ENCODE results near the gene CCDC107. TPM values are rescaled to one million over a fixed set of nuclear protein-coding genes. Genes with fewer than 3 reads are reported as not detected.

The CCDC107 gene
- total and polyA plus RNA-seq, 12 donors: 27.9 to 198 (median 40.5) TPM

- DNase-seq: peak in 1 of 7 donors; percentile 68
These were observed 30.0 kb downstream of the CCDC107 start for GRCh38 chr9:35687972-35688557.

GRCh38 chr9:35688558-35689541, 30.8 kb downstream of the CCDC107 start:
- Histone ChIP-seq H3K4me1 (replicated peaks in 1 of 2) (peaks cover 24 to 35% of the 10 kb centered on the region in 2 donors), H3K4me3 (peak overlapping the region in 2 of 4 donors; percentile 55 to 70), H3K36me3 (replicated peaks in 1 of 2) (peaks cover 0 to 18% of the 10 kb centered on the region in 2 donors), H3K27ac (peak overlapping the region; percentile 37 to 93 (median 89)), H3K9me3 (replicated peaks in 1 of 3) (no peaks in the 10 kb centered on the region), H3K27me3 (no peaks in the 10 kb centered on the region)
- no peak for TF ChIP-seq CTCF (IDR thresholded peaks at IDR 0.05)
- TF ChIP-seq POLR2A (IDR thresholded peaks at IDR 0.05): peak in 1 of 2 donors; percentile 56
- intact Hi-C loops (cut with DNase I): no loop called here
- 46 to 58% (median 48%) methylated on average over 12 of the region's 12 CpGs for WGBS, 4 donors
- DNase-seq: peak in 1 of 7 donors; percentile 8

More at GRCh38 chr9:35687972-35688557, 30.0 kb downstream of the CCDC107 start:
- Histone ChIP-seq H3K4me1 (replicated peaks in 1 of 2) (peaks cover 24 to 38% of the 10 kb centered on the region in 2 donors), H3K36me3 (replicated peaks in 1 of 2) (peaks cover 0 to 26% of the 10 kb centered on the region in 2 donors), H3K27me3 (no peaks in the 10 kb centered on the region), H3K27ac (peak overlapping the region in 4 of 5 donors; percentile 79 to 93 (median 91)), H3K4me3 (peak overlapping the region in 1 of 4 donors; percentile 70), H3K9me3 (replicated peaks in 1 of 3) (no peaks in the 10 kb centered on the region)
- intact Hi-C loops (cut with DNase I): no loop called here
- TF ChIP-seq POLR2A (IDR thresholded peaks at IDR 0.05) (no peak), CTCF (IDR thresholded peaks at IDR 0.05) (no peak)
- 53 to 69% (median 62%) methylated on average over 2 of the region's 2 CpGs for WGBS, 4 donors

GRCh38 chr9:35689542-35690293, 31.6 kb downstream of the CCDC107 start, which contains the start of gene TPM2:
TPM2 (minus strand) TSS chr9:35689925; CDS start chr9:35689817, 108 bp downstream.
- intact Hi-C loops (cut with DNase I): loop anchor here in 1 of 2 donors (5.0 kb wide), 1 partner anchor 38 kb away; no protein-coding TSS in a partner anchor
- DNase-seq: peak; percentile 54 to 75 (median 66)

More at GRCh38 chr9:35689542-35690293, 31.6 kb downstream of the CCDC107 start, which contains the start of gene TPM2:
- Histone ChIP-seq H3K9me3 (replicated peaks in 1 of 3) (no peaks in the 10 kb centered on the region), H3K27me3 (no peaks in the 10 kb centered on the region), H3K27ac (peak within 1 kb of the TSS; percentile 79 to 93 (median 89)), H3K36me3 (replicated peaks in 1 of 2) (peaks cover 0 to 10% of the 10 kb centered on the region in 2 donors), H3K4me1 (replicated peaks in 1 of 2) (peaks cover 24 to 37% of the 10 kb centered on the region in 2 donors), H3K4me3 (peak within 1 kb of the TSS; percentile 55 to 88 (median 66))
- TF ChIP-seq CTCF (IDR thresholded peaks at IDR 0.05): no peak
- peak in 1 of 2 donors; percentile 59 for TF ChIP-seq POLR2A (IDR thresholded peaks at IDR 0.05)
- 13 to 61% (median 28%) methylated on average over 5 to 61 of the region's 61 CpGs for WGBS, 4 donors

Measured in adrenal gland (tissue), 12 donors.